ENCODE data around the gene ELK3.

ELK3 gene

DNA sequence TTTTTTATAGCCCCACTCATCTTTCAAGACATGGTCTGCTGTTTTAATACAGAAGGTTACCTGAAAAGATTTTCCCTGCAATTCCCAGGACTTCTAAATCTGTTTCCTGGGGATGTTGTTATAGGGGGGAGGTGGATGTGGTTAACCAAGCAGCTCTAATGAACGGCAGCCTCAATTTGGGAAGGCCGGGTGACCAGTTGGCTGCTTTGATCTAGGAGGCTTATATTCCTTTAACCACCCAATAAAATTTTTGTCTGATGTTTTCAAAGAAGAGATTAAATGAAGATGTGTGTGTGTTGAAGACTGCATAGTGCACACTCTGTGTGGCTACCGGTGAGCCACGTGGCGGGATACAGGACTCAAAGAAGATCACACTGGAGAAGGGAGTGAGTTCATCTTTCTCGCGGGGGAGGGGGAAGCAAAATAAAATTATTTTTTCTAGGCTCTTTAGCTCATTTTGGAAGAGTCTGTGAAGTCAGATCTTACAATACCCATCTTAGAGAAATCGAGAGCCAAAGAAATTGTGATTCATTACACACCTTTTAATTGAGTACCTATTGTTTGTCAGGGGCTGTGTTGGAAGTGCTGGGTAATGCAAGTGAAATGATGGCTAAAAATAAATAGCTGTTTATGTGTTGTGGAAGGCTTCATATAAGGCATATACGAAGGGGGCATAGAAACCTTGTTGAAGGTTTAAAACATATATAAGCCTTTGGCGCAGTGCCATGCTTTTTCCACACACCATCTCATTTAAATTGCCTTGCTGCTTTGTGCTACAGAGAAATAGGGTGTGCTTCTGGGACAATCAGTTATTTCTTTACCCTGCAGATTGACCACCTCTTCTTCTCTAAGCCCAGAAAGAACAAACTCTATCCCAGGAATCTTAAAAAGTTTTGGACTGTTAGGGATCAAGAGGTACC is 18.5 kb downstream of the ELK3 start:
- H3K36me3 ChIP-seq (ENCODE audit: control insufficient read depth, insufficient read depth, low read length) = peaks cover 41% of the 10 kb centered on the region
- H3K27ac ChIP-seq (ENCODE audit: low read depth, low read length, severe bottlenecking) = peak overlapping the region; percentile 1

DNA sequence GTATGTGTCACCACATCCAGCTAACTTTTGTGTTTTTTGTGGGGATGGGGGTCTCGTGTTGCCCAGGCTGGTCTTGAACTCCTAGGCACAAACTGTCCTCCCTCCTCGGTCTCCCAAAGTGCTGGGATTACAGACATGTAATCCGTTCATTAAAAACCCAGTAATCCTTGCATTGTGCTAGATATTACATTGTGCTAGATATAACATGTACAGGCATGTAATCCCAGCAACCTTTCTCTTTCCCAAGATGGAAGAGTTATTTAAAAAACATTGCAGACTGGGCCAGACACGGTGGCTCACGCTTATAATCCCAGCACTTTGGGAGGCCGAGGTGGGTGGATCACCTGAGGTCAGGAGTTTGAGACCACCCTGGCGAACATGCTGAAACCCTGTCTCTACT is 19.7 kb downstream of the ELK3 start:
- 76 to 97% methylated on average over 4 to 5 of the region's 7 CpGs for WGBS, 2 experiments (ENCODE audit: insufficient coverage in 2 of 2)
- Histone ChIP-seq H3K36me3 (ENCODE audit: control insufficient read depth, insufficient read depth, low read length) (peaks cover 47% of the 10 kb centered on the region), H3K4me3 (ENCODE audit: extremely low read depth, insufficient read depth, low read length, poor library complexity, severe bottlenecking) (no peak overlapping the region), H3K4me1 (ENCODE audit: control insufficient read depth, insufficient read depth, low read length, poor library complexity, severe bottlenecking) (peaks cover 59% of the 10 kb centered on the region), H3K9me3 (ENCODE audit: control insufficient read depth, low read length) (no peaks in the 10 kb centered on the region), H3K27ac (ENCODE audit: low read depth, low read length, severe bottlenecking) (peak overlapping the region; percentile 45)

More for the DNA sequence above, 18.5 kb downstream of the ELK3 start:
- Histone ChIP-seq H3K4me3 (ENCODE audit: extremely low read depth, insufficient read depth, low read length, poor library complexity, severe bottlenecking) (no peak overlapping the region), H3K9me3 (ENCODE audit: control insufficient read depth, low read length) (no peaks in the 10 kb centered on the region), H3K4me1 (ENCODE audit: control insufficient read depth, insufficient read depth, low read length, poor library complexity, severe bottlenecking) (peaks cover 56% of the 10 kb centered on the region)
- 82 to 94% methylated on average over 5 of the region's 10 CpGs for WGBS, 2 experiments (ENCODE audit: insufficient coverage in 2 of 2)

DNA sequence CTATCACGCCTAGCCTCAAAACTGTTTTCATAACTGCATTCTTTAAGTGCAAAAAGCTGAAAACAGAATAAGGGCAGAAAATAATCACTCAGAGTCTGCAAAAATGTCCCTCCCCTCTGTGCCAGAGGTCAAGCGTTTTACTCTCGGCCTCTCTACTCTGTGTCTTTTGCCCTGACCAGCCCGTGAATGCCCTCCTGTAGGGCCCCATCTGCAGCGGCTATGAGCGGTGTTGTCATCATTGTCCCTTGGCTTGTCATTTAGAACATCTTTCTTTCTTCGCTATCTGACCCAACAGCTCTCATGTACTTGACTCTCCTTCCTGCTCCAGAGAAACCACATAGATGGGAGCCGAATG is 21.7 kb downstream of the ELK3 start:
- 90 to 93% methylated on average over 8 of the region's 8 CpGs for WGBS, 2 experiments (ENCODE audit: insufficient coverage in 2 of 2)
- H3K27ac ChIP-seq (ENCODE audit: low read depth, low read length, severe bottlenecking) = no peak overlapping the region

DNA sequence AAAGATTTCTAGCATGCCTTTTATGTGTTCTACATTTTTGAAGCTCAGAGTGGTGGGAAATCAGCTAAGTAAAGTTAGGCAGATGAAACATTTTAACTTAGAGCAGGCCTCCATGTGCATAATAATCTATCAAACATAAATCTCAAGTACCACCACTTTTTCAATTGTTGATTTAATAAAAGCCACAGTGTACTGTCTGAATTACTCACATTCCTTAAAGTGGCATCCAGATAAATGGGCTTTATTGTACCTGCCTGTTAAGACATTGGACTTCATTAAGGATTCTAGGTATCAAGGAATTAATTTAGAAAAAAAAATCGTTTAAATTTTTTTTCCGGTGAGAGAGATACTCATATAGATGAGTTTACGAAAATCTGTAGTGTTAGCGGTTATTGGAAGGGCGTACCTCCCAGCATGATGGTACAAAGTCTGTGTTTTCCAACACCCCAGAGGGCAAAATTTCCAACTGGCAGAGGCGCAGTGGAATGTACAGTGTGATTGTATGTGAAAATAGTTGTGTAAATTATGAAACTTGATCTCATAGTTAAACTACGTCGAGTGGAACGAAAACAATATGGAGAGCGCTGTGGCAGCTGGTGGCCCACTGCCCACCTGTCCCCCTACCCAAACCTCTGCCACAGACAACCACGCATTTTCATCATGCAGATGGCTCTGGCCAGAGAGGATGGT is 25.0 kb downstream of the ELK3 start:
- peaks cover 6% of the 10 kb centered on the region for H3K9me3 ChIP-seq (ENCODE audit: control insufficient read depth, low read length)
- H3K27ac ChIP-seq (ENCODE audit: low read depth, low read length, severe bottlenecking) = peak overlapping the region; percentile 92
- H3K4me3 ChIP-seq (ENCODE audit: extremely low read depth, insufficient read depth, low read length, poor library complexity, severe bottlenecking) = no peak overlapping the region
- H3K4me1 ChIP-seq (ENCODE audit: control insufficient read depth, insufficient read depth, low read length, poor library complexity, severe bottlenecking) = peaks cover 60% of the 10 kb centered on the region
- 96 to 98% methylated on average over 7 to 10 of the region's 11 CpGs for WGBS, 2 experiments (ENCODE audit: insufficient coverage in 2 of 2)
- peaks cover 75% of the 10 kb centered on the region for H3K36me3 ChIP-seq (ENCODE audit: control insufficient read depth, insufficient read depth, low read length)

More for the DNA sequence above, 21.7 kb downstream of the ELK3 start:
- Histone ChIP-seq H3K9me3 (ENCODE audit: control insufficient read depth, low read length) (no peaks in the 10 kb centered on the region), H3K4me3 (ENCODE audit: extremely low read depth, insufficient read depth, low read length, poor library complexity, severe bottlenecking) (no peak overlapping the region), H3K4me1 (ENCODE audit: control insufficient read depth, insufficient read depth, low read length, poor library complexity, severe bottlenecking) (peaks cover 59% of the 10 kb centered on the region), H3K36me3 (ENCODE audit: control insufficient read depth, insufficient read depth, low read length) (peaks cover 52% of the 10 kb centered on the region)

DNA sequence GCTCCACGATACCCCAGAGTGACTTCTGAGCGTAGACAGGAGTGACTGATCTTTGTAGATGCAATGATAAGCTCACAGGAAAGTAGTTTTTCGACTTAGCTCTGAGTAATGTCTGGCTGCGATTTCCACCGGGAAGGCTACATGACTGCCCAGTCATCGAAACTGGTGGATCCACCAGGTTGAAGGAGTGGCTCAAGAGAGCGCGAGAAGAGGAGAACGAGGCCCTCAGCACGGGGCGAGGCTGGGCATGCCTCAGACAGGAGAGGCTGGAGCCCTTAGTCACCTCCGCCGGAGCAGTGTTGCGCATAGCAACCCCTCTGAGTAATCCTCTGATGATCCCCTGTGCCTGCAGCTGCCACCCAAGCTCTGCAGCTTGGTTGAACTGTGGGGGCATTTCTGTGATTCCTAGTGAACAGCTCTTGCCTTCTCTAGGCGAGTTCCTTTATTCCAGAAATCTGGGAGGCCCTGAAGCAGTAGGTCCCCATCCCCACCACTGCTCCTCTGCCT is 25.6 kb downstream of the ELK3 start:
- peaks cover 81% of the 10 kb centered on the region for H3K36me3 ChIP-seq (ENCODE audit: control insufficient read depth, insufficient read depth, low read length)
- no peak overlapping the region for H3K4me3 ChIP-seq (ENCODE audit: extremely low read depth, insufficient read depth, low read length, poor library complexity, severe bottlenecking)
- H3K27ac ChIP-seq (ENCODE audit: low read depth, low read length, severe bottlenecking) = peak overlapping the region; percentile 92
- peaks cover 66% of the 10 kb centered on the region for H3K4me1 ChIP-seq (ENCODE audit: control insufficient read depth, insufficient read depth, low read length, poor library complexity, severe bottlenecking)
- WGBS, 2 experiments (ENCODE audit: insufficient coverage in 2 of 2) = 70 to 76% methylated on average over 15 of the region's 15 CpGs
- peaks cover 6% of the 10 kb centered on the region for H3K9me3 ChIP-seq (ENCODE audit: control insufficient read depth, low read length)

DNA sequence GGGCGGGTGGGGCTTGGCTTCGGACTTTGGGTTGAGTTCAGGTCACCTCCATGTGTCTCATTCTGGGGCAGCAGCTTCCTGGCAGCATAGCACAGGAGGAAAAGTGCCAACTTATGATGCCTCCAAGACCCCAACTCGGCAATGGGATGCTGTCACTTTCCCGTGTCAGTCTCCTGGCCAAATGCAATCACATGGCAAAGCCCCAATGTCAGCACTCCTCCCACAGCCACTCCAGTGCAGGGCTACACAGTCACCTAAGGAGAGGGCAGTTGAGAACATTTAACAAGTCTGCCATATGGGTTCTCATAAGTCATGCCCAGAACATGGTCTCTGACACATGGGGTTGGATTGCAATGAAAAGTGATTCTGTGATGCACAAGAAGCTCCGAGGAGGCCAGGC is 26.7 kb downstream of the ELK3 start:
- Histone ChIP-seq H3K4me1 (ENCODE audit: control insufficient read depth, insufficient read depth, low read length, poor library complexity, severe bottlenecking) (peaks cover 65% of the 10 kb centered on the region), H3K36me3 (ENCODE audit: control insufficient read depth, insufficient read depth, low read length) (peaks cover 84% of the 10 kb centered on the region), H3K4me3 (ENCODE audit: extremely low read depth, insufficient read depth, low read length, poor library complexity, severe bottlenecking) (no peak overlapping the region), H3K27ac (ENCODE audit: low read depth, low read length, severe bottlenecking) (no peak overlapping the region), H3K9me3 (ENCODE audit: control insufficient read depth, low read length) (peaks cover 6% of the 10 kb centered on the region)
- WGBS, 2 experiments (ENCODE audit: insufficient coverage in 2 of 2) = 77 to 95% methylated on average over 4 to 5 of the region's 5 CpGs

DNA sequence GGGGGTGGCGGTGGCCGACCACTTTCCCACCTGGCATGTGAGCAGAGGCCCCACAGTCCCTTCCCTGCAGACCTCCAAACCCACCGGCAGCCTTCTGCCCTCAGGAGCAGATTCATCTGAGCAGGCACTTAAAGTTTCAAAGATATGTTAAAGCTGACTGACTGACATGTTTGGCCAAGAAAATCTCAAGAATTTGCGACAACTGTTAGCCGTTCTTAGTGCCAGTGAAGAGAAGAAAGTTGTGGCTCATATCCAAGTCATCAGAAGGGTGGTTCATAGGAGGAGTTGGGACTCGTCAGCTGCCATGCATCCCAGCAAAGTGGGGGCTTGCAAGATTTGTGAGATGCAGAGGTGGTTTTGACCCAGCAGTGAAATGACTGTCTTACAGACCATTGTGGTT is 27.2 kb downstream of the ELK3 start:
- Histone ChIP-seq H3K27ac (ENCODE audit: low read depth, low read length, severe bottlenecking) (no peak overlapping the region), H3K4me3 (ENCODE audit: extremely low read depth, insufficient read depth, low read length, poor library complexity, severe bottlenecking) (no peak overlapping the region), H3K36me3 (ENCODE audit: control insufficient read depth, insufficient read depth, low read length) (peaks cover 84% of the 10 kb centered on the region), H3K4me1 (ENCODE audit: control insufficient read depth, insufficient read depth, low read length, poor library complexity, severe bottlenecking) (peaks cover 61% of the 10 kb centered on the region), H3K9me3 (ENCODE audit: control insufficient read depth, low read length) (peaks cover 6% of the 10 kb centered on the region)
- WGBS, 2 experiments (ENCODE audit: insufficient coverage in 2 of 2) = 93 to 94% methylated on average over 6 of the region's 6 CpGs

DNA sequence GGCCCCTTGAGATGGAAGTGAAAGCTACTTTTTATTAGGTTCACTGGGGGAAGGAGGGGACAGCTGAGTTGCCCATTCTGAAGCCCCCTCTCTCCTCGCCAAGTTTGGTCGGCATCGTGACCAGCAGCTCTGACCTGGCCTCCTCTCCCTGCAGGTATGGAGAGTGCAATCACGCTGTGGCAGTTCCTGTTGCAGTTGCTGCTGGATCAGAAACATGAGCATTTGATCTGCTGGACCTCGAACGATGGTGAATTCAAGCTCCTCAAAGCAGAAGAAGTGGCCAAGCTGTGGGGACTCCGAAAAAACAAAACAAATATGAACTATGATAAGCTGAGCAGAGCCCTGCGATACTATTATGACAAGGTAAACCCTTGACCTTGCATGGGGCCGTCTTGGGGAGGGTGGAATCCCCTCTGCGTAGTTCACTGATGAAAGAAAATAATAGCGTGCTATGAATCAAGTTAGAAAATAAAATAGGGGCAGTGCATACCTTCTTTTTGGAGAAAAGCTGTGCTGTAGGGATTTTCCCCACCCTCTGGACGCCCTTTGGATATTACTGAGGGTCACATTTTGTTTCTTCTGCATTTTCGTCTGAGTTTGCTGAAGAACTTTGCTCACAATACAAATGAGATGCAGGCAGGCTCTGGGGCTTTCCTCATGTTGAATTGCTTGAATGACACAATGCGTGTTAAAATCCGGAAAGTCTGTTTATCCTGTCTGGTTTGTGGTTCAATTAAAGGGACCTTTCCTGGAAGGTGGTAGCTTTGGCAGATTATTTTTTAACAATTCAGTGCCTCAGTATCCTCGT is 29.4 kb downstream of the ELK3 start:
- peaks cover 6% of the 10 kb centered on the region for H3K9me3 ChIP-seq (ENCODE audit: control insufficient read depth, low read length)
- WGBS, 2 experiments (ENCODE audit: insufficient coverage in 2 of 2) = 89 to 92% methylated on average over 14 to 16 of the region's 16 CpGs

DNA sequence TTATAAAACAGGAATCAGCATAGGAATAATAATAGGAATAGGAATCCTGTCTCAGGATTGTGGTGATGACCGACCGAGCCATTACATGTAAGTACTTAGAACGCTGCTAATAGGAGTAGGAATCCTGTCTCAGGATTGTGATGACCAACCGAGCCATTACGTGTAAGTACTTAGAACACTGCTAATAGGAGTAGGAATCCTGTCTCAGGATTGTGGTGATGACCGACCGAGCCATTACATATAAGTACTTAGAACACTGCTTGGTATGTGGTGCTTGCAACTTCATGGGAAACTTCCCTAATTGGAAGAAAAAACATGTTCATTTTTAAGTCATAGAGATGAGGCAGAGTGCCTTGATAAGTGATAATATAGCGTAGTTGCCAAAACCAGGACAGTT is 30.0 kb downstream of the ELK3 start:
- WGBS, 2 experiments (ENCODE audit: insufficient coverage in 2 of 2) = 99 to 100% methylated on average over 6 of the region's 8 CpGs
- Histone ChIP-seq H3K27ac (ENCODE audit: low read depth, low read length, severe bottlenecking) (no peak overlapping the region), H3K9me3 (ENCODE audit: control insufficient read depth, low read length) (peaks cover 6% of the 10 kb centered on the region), H3K4me1 (ENCODE audit: control insufficient read depth, insufficient read depth, low read length, poor library complexity, severe bottlenecking) (peaks cover 47% of the 10 kb centered on the region), H3K36me3 (ENCODE audit: control insufficient read depth, insufficient read depth, low read length) (peaks cover 90% of the 10 kb centered on the region), H3K4me3 (ENCODE audit: extremely low read depth, insufficient read depth, low read length, poor library complexity, severe bottlenecking) (no peak overlapping the region)

More for the DNA sequence above, 29.4 kb downstream of the ELK3 start:
- Histone ChIP-seq H3K4me1 (ENCODE audit: control insufficient read depth, insufficient read depth, low read length, poor library complexity, severe bottlenecking) (peaks cover 52% of the 10 kb centered on the region), H3K27ac (ENCODE audit: low read depth, low read length, severe bottlenecking) (no peak overlapping the region), H3K4me3 (ENCODE audit: extremely low read depth, insufficient read depth, low read length, poor library complexity, severe bottlenecking) (no peak overlapping the region), H3K36me3 (ENCODE audit: control insufficient read depth, insufficient read depth, low read length) (peaks cover 84% of the 10 kb centered on the region)
